Liver (tissue), 9 donors: ENCODE data around the gene CELSR2. TPM values are rescaled to one million over a fixed set of nuclear protein-coding genes. Genes with fewer than 3 reads are reported as not detected.

Source experiments
- DNase-seq: peaks from one replicate; pipeline ENCODE4 v3.0.0-alpha.2; 2017; ENCODE audit warnings: low spot score
- H3K27ac ChIP-seq, 2 donors: one replicate each; pipeline ENCODE4 v1.7.0; 2013; ENCODE audit warnings: inconsistent platforms in 2 of 2, low read length in 2 of 2, control low read depth in 1 of 2, low read depth in 1 of 2, mild to moderate bottlenecking in 1 of 2
- H3K27me3 ChIP-seq, 4 donors: one replicate each; pipeline versions ENCODE4 v1.6.1 to v1.7.0; 2013; ENCODE audit warnings: low read length in 3 of 4, inconsistent platforms in 1 of 4, mild to moderate bottlenecking in 1 of 4, moderate library complexity in 1 of 4; ENCODE audit not compliant: control insufficient read depth in 4 of 4, insufficient read depth in 4 of 4
- H3K36me3 ChIP-seq, 4 donors: one replicate each; pipeline versions ENCODE4 v1.6.1 to v1.7.0; 2013; ENCODE audit warnings: low read length in 3 of 4, mild to moderate bottlenecking in 3 of 4, low read depth in 1 of 4, moderate library complexity in 1 of 4; ENCODE audit not compliant: control insufficient read depth in 4 of 4, insufficient read depth in 3 of 4
- H3K4me1 ChIP-seq, 4 donors: one replicate each; pipeline versions ENCODE4 v1.6.1 to v1.7.0; 2013; ENCODE audit warnings: low read length in 3 of 4, mild to moderate bottlenecking in 3 of 4, moderate library complexity in 1 of 4; ENCODE audit not compliant: control insufficient read depth in 4 of 4, insufficient read depth in 4 of 4
- H3K4me3 ChIP-seq, 3 donors: one replicate each; pipeline versions ENCODE4 v1.6.1 to v1.7.0; 2013; ENCODE audit warnings: low read length in 3 of 3, control low read depth in 1 of 3, low read depth in 1 of 3, mild to moderate bottlenecking in 1 of 3
- H3K9ac ChIP-seq, 2 donors: one replicate each; pipeline ENCODE4 v1.7.0; 2013; ENCODE audit warnings: low read length in 2 of 2, mild to moderate bottlenecking in 2 of 2, moderate library complexity in 2 of 2, control low read depth in 1 of 2, low read depth in 1 of 2
- H3K9me3 ChIP-seq, 4 donors: one replicate each; pipeline versions ENCODE4 v1.6.1 to v1.7.0; 2013; ENCODE audit warnings: low read length in 3 of 4; ENCODE audit not compliant: control insufficient read depth in 4 of 4
- FOXA2 ChIP-seq: IDR thresholded peaks from 2 replicates; pipeline ENCODE4 v1.6.1; 2016; ENCODE audit warnings: antibody characterized with exemption
- GABPA ChIP-seq, 2 donors: IDR thresholded peaks in 1 of 2; conservative IDR thresholded peaks in 1 of 2; 2 replicates each; pipeline ENCODE4 v1.6.1; 2016; ENCODE audit warnings: antibody characterized with exemption in 2 of 2, mild to moderate bottlenecking in 1 of 2, moderate library complexity in 1 of 2
- HNF4A ChIP-seq, 2 donors: conservative IDR thresholded peaks; 2 replicates each; pipeline ENCODE4 v1.6.1; 2016; ENCODE audit warnings: antibody characterized with exemption in 2 of 2, mild to moderate bottlenecking in 2 of 2
- HNF4G ChIP-seq: IDR thresholded peaks from 2 replicates; pipeline ENCODE4 v1.6.1; 2016; ENCODE audit warnings: antibody characterized with exemption
- JUND ChIP-seq, 2 donors: IDR thresholded peaks; 2 replicates each; pipeline ENCODE4 v1.6.1; 2016; ENCODE audit warnings: antibody characterized with exemption in 2 of 2
- NR2F2 ChIP-seq: IDR thresholded peaks from 2 replicates; pipeline ENCODE4 v1.6.1; 2016; ENCODE audit warnings: antibody characterized with exemption
- RAD21 ChIP-seq, 2 donors: IDR thresholded peaks; 2 replicates each; pipeline ENCODE4 v1.6.1; 2016; ENCODE audit warnings: antibody characterized with exemption in 2 of 2, mild to moderate bottlenecking in 2 of 2
- RXRA ChIP-seq, 2 donors: IDR thresholded peaks; 2 replicates each; pipeline ENCODE4 v1.6.1; 2017 to 2018; ENCODE audit warnings: antibody characterized with exemption in 2 of 2, mild to moderate bottlenecking in 1 of 2
- SP1 ChIP-seq: IDR thresholded peaks from 2 replicates; pipeline ENCODE4 v1.6.1; 2018; ENCODE audit warnings: antibody characterized with exemption, mild to moderate bottlenecking
- TAF1 ChIP-seq: conservative IDR thresholded peaks from 2 replicates; pipeline ENCODE4 v1.6.1; 2016; ENCODE audit warnings: antibody characterized with exemption, mild to moderate bottlenecking
- YY1 ChIP-seq: IDR thresholded peaks from 2 replicates; pipeline ENCODE4 v1.6.1; 2016; ENCODE audit warnings: antibody characterized with exemption, mild to moderate bottlenecking
- WGBS: extraction: QIAGEN DNeasy Blood & Tissue Kit; methylation state at CpG from one replicate; pipeline ENCODE4 v1.1.7; 2013; 5-methylcytosine and 5-hydroxymethylcytosine counted together
- polyA plus RNA-seq, 2 donors: library from polyadenylated mRNA; stranded (reverse) in 1 of 2; unstranded in 1 of 2; fragments of 200-250 nt in 1 of 2; fragments of >200 nt in 1 of 2; fragmentation: Nextera tagmentation in 1 of 2; extraction: Ambion mirVana in 1 of 2; gene quantifications; one replicate each; pipeline versions ENCODE4 v1.2.1 to v1.2.3, GENCODE V29; 2013 to 2015
- total RNA-seq, 2 donors: library from RNA; depleted of rRNA; stranded (reverse); fragments of >200 nt; gene quantifications; one replicate each; pipeline ENCODE4 v1.2.3, GENCODE V29; 2014
- TF ChIP-seq, protein P1 (sequence below): IDR thresholded peaks from 2 replicates; pipeline ENCODE4 v1.6.1; 2016; ENCODE audit warnings: antibody characterized with exemption
- TF ChIP-seq, protein P2 (sequence below): IDR thresholded peaks from 2 replicates; pipeline ENCODE4 v1.6.1; 2016; ENCODE audit warnings: antibody characterized with exemption, mild to moderate bottlenecking
- donor health status: healthy.
- donor health status: healthy.
- donor health status: healthy.
- donor health status: healthy.
- donor health status: healthy.

Gene CELSR2
- total and polyA plus RNA-seq, 4 donors, result 0.73 to 1.6 (median 1.2) TPM

DNA sequence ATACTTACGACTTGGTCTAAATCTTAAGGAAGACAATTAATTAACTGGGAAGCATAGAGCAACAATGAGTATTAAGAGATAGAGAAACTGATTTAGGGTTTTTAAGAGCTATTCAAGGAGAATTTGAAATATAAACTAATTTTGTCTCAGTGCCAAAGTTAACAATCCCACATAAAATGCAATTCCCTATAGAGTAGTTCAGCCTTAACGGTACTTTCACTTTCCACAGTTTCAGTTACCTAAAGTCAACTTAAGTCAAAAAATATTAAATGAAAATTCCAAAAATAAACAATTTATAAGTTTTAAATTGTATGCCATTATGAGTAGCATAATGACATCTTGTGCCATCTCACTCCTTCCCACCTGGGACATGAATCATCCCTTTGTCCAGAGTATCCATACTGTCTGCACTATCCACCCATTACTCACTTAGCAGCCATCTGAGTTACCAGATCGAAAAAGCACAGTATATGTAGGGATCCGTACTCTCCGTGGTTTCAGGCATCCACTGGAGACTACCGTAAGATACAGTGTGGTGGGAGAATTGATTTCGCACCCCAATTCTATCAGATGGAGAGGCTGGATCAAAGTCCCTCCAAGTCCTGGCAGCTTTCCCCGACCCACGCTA lies 40.4 kb upstream of the CELSR2 start:
- peaks cover 0 to 5% (median 3%) of the 10 kb centered on the region in 4 donors for H3K4me1 ChIP-seq
- H3K27ac ChIP-seq, result no peak overlapping the region
- no peak overlapping the region for H3K4me3 ChIP-seq
- 58% methylated on average over 9 of the region's 9 CpGs for WGBS
- H3K9me3 ChIP-seq, result no peaks in the 10 kb centered on the region
- no peak for DNase-seq
- H3K36me3 ChIP-seq, result no peaks in the 10 kb centered on the region
- H3K27me3 ChIP-seq, result no peaks in the 10 kb centered on the region
- H3K9ac ChIP-seq, result no peak overlapping the region
- TF ChIP-seq GABPA (IDR thresholded peaks at IDR 0.05 in 1 of 2, conservative IDR thresholded peaks at IDR 0.05 in 1 of 2), result no peak
- no peak for TF ChIP-seq RAD21 (IDR thresholded peaks at IDR 0.05)

DNA sequence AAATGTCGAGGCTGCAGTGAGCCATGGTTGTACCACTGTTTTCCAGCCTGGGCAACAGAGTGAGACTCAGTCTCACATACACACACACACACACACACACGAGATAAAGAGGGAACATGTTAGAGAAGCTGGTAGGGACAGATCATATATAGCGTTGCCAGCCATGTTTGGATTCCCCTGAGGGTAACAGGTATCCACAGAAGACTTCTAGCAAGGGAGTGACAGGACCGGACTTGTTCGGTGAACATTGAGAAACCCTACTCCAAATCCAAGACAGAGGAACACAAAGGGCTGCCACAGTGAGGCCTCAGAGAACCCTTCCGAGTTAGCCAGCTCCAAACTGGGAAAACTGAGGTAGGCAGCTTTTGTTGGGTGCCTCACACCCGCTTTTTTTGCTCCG lies 39.3 kb upstream of the CELSR2 start:
- no peak for TF ChIP-seq HNF4A (conservative IDR thresholded peaks at IDR 0.05)
- TF ChIP-seq NR2F2, result no peak
- no peak for TF ChIP-seq YY1
- TF ChIP-seq, protein P1, sequence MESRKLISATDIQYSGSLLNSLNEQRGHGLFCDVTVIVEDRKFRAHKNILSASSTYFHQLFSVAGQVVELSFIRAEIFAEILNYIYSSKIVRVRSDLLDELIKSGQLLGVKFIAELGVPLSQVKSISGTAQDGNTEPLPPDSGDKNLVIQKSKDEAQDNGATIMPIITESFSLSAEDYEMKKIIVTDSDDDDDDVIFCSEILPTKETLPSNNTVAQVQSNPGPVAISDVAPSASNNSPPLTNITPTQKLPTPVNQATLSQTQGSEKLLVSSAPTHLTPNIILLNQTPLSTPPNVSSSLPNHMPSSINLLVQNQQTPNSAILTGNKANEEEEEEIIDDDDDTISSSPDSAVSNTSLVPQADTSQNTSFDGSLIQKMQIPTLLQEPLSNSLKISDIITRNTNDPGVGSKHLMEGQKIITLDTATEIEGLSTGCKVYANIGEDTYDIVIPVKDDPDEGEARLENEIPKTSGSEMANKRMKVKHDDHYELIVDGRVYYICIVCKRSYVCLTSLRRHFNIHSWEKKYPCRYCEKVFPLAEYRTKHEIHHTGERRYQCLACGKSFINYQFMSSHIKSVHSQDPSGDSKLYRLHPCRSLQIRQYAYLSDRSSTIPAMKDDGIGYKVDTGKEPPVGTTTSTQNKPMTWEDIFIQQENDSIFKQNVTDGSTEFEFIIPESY, result no peak
- TF ChIP-seq RAD21 (IDR thresholded peaks at IDR 0.05), result no peak
- WGBS, result 91% methylated on average over 8 of the region's 8 CpGs
- H3K4me1 ChIP-seq, result peaks cover 2 to 10% (median 4%) of the 10 kb centered on the region in 4 donors
- no peak for DNase-seq
- H3K36me3 ChIP-seq, result no peaks in the 10 kb centered on the region
- no peak overlapping the region for H3K4me3 ChIP-seq
- no peak overlapping the region for H3K27ac ChIP-seq
- H3K9me3 ChIP-seq, result no peaks in the 10 kb centered on the region
- H3K9ac ChIP-seq, result no peak overlapping the region
- no peaks in the 10 kb centered on the region for H3K27me3 ChIP-seq

DNA sequence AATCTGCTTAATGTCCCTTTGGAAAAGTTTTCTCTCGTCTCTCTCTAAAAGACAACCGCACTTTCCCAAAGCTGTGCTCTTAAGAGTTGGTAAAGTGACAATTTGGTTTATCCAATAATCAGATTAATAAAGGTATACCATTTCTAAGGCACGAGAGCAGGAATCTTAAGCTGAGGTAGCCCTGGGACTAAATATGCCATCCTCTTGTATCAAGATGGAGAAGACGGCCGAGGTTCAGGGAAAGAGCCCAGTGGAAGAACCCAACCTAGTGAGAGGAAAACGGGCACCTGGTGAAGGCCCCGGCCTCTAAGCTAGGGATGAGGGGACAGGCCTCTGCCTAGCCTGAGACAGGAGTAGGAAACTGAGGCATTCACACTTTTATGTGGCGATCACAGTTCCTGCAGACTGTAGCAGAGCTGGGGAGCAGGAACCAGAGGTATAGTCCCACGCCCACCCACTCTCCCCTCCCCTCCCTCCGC lies 36.0 kb upstream of the CELSR2 start:
- Histone ChIP-seq H3K36me3 (no peaks in the 10 kb centered on the region), H3K9ac (no peak overlapping the region), H3K4me3 (peak overlapping the region; percentile 30 to 93 (median 74)), H3K9me3 (no peaks in the 10 kb centered on the region), H3K4me1 (peaks cover 6 to 32% (median 25%) of the 10 kb centered on the region in 4 donors), H3K27ac (peak overlapping the region; percentile 84 to 90), H3K27me3 (no peaks in the 10 kb centered on the region)
- TF ChIP-seq YY1 (no peak), RAD21 (IDR thresholded peaks at IDR 0.05) (no peak), SP1 (peak; percentile 13), HNF4G (no peak)
- no peak for DNase-seq
- 32% methylated on average over 10 of the region's 10 CpGs for WGBS

DNA sequence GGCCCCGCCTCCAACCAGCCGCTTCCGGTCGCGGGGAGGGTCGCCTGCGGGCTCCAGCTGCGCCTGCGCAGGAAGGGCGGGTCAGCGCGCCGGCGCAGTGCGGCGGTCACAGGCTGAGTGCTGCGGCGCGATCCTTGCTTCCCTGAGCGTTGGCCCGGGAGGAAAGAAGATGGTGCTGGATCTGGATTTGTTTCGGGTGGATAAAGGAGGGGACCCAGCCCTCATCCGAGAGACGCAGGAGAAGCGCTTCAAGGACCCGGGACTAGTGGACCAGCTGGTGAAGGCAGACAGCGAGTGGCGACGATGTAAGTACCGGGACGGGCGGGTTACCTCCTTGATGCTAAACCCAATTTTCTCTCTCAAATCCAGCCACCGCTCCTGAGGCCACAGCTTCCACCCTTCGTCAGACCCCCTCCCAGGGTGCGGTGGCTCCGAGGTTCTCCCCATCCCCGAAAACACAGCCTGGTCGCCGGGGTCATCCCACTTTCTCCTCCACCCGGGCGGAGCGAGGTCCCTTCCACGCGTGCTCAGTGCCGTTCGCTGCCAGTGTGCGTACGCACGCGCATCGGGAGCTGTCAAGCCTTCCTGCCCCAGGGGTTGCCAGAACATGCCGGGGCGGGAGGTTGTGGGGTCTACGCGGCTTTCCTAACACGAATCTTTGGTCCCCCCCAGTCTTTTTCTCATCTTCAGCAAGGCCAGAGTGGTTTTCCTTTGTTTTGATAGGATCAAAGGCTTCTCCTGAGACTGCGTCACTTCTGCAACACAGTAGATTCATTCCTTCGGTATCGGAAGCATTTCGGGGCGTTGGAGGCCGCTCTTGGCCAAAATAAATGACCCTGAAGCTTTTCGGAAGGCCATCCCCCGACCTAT lies 35.3 kb upstream of the CELSR2 start, which contains the start of gene SARS1:
TSS of gene SARS1 (plus strand) at position 95 of the 870 bp plus-strand sequence. CDS start at position 170, 75 bp downstream.
- peak within 1 kb of the TSS; percentile 77 to 88 for H3K9ac ChIP-seq
- H3K9me3 ChIP-seq, result no peaks in the 10 kb centered on the region
- peak within 1 kb of the TSS; percentile 84 to 90 for H3K27ac ChIP-seq
- DNase-seq, result peak; percentile 90
- H3K4me3 ChIP-seq, result peak within 1 kb of the TSS; percentile 74 to 99 (median 93)
- no peaks in the 10 kb centered on the region for H3K27me3 ChIP-seq
- peaks cover 6 to 32% (median 25%) of the 10 kb centered on the region in 4 donors for H3K4me1 ChIP-seq
- H3K36me3 ChIP-seq, result no peaks in the 10 kb centered on the region
- under 1% methylated on average over 64 of the region's 64 CpGs for WGBS
- TF ChIP-seq TAF1 (peak; percentile 62), FOXA2 (no peak), NR2F2 (peak; percentile 32), RXRA (IDR thresholded peaks at IDR 0.05) (peak in 1 of 2 donors; percentile 25), HNF4A (conservative IDR thresholded peaks at IDR 0.05) (peak in 1 of 2 donors; percentile 2), SP1 (no peak), JUND (IDR thresholded peaks at IDR 0.05) (no peak), YY1 (peak; percentile 50)
- TF ChIP-seq, protein P2, sequence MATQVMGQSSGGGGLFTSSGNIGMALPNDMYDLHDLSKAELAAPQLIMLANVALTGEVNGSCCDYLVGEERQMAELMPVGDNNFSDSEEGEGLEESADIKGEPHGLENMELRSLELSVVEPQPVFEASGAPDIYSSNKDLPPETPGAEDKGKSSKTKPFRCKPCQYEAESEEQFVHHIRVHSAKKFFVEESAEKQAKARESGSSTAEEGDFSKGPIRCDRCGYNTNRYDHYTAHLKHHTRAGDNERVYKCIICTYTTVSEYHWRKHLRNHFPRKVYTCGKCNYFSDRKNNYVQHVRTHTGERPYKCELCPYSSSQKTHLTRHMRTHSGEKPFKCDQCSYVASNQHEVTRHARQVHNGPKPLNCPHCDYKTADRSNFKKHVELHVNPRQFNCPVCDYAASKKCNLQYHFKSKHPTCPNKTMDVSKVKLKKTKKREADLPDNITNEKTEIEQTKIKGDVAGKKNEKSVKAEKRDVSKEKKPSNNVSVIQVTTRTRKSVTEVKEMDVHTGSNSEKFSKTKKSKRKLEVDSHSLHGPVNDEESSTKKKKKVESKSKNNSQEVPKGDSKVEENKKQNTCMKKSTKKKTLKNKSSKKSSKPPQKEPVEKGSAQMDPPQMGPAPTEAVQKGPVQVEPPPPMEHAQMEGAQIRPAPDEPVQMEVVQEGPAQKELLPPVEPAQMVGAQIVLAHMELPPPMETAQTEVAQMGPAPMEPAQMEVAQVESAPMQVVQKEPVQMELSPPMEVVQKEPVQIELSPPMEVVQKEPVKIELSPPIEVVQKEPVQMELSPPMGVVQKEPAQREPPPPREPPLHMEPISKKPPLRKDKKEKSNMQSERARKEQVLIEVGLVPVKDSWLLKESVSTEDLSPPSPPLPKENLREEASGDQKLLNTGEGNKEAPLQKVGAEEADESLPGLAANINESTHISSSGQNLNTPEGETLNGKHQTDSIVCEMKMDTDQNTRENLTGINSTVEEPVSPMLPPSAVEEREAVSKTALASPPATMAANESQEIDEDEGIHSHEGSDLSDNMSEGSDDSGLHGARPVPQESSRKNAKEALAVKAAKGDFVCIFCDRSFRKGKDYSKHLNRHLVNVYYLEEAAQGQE, result peak; percentile 42
- TF ChIP-seq, protein P1, result peak; percentile 3
